Esophagus muscularis mucosa (tissue), 3 donors: ENCODE data around the gene VAMP4.

Source experiments
- EP300 ChIP-seq: sonication (generic); formaldehyde crosslinking; IDR thresholded peaks from one replicate; pipeline ENCODE4 v1.6.1; 2017; ENCODE audit warnings: antibody characterized with exemption
- POLR2AphosphoS5 ChIP-seq, 2 donors: sonication (generic); formaldehyde crosslinking; IDR thresholded peaks; one replicate each; pipeline ENCODE4 v1.6.1; 2017; ENCODE audit warnings: antibody characterized with exemption in 2 of 2

DNA sequence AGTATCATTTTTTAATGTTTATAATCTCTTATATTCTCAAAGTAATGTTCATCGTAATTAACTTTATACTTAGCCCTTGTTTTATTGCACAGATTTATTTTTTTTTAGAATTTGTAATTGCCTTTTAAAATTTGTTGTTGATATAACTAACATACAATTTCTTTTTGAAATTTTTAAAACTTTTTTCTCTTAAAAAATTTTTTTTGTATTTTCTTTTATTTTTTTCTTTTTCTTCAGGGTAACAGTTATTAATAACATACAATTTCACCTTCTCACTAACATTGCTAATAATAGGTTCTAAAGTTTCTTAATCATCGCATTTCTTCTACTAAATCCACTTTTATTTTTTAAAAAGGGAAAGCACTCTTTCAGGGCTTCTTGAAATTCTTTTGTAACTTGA, 11.3 kb upstream of the VAMP4 start:
- no peak for TF ChIP-seq POLR2AphosphoS5 (IDR thresholded peaks at IDR 0.05)
- TF ChIP-seq EP300 = no peak
